ENCODE results near the gene MYLK4. TPM values are rescaled to one million over a fixed set of nuclear protein-coding genes. Genes with fewer than 3 reads are reported as not detected.

MYLK4 gene
- total RNA-seq, 1 donor from 2014 or later = 0.65 TPM

GRCh38 chr6:2768696-2769095 is 18.0 kb upstream of the MYLK4 start:
- no peak for DNase-seq (ENCODE audit: extremely low spot score, unreplicated experiment)
- H3K27ac Mint-ChIP-seq = no peak overlapping the region
- no peaks in the 10 kb centered on the region for H3K27me3 Mint-ChIP-seq
- TF ChIP-seq CTCF (conservative IDR thresholded peaks at IDR 0.05) = no peak
- peaks cover 52% of the 10 kb centered on the region for H3K4me1 Mint-ChIP-seq (ENCODE audit: unreplicated experiment)
- peak overlapping the region; percentile 86 for H3K4me3 Mint-ChIP-seq
- peaks cover 20% of the 10 kb centered on the region for H3K36me3 Mint-ChIP-seq
- no peaks in the 10 kb centered on the region for H3K9me3 Mint-ChIP-seq

- no peak for TF ChIP-seq CTCF (conservative IDR thresholded peaks at IDR 0.05)
- Mint-ChIP-seq H3K9me3 (no peaks in the 10 kb centered on the region), H3K36me3 (peaks cover 15% of the 10 kb centered on the region), H3K27me3 (no peaks in the 10 kb centered on the region), H3K4me3 (peak overlapping the region; percentile 86), H3K4me1 (ENCODE audit: unreplicated experiment) (peaks cover 52% of the 10 kb centered on the region), H3K27ac (peak overlapping the region; percentile 32)
- DNase-seq (ENCODE audit: extremely low spot score, unreplicated experiment) = no peak
Measured at GRCh38 chr6:2767657-2768524, 17.2 kb upstream of the MYLK4 start.

GRCh38 chr6:2766767-2767656 is 16.3 kb upstream of the MYLK4 start:
- H3K27ac Mint-ChIP-seq = peak overlapping the region; percentile 86
- peaks cover 10% of the 10 kb centered on the region for H3K36me3 Mint-ChIP-seq
- no peaks in the 10 kb centered on the region for H3K27me3 Mint-ChIP-seq
- H3K9me3 Mint-ChIP-seq = no peaks in the 10 kb centered on the region
- peak; percentile 66 for TF ChIP-seq CTCF (conservative IDR thresholded peaks at IDR 0.05)
- H3K4me3 Mint-ChIP-seq = peak overlapping the region; percentile 86
- no peak for DNase-seq (ENCODE audit: extremely low spot score, unreplicated experiment)
- H3K4me1 Mint-ChIP-seq (ENCODE audit: unreplicated experiment) = peaks cover 44% of the 10 kb centered on the region

- Mint-ChIP-seq H3K9me3 (no peaks in the 10 kb centered on the region), H3K27ac (peak overlapping the region; percentile 86), H3K27me3 (no peaks in the 10 kb centered on the region), H3K4me3 (peak overlapping the region; percentile 86), H3K36me3 (peaks cover 10% of the 10 kb centered on the region), H3K4me1 (ENCODE audit: unreplicated experiment) (peaks cover 42% of the 10 kb centered on the region)
- DNase-seq (ENCODE audit: extremely low spot score, unreplicated experiment) = no peak
- TF ChIP-seq CTCF (conservative IDR thresholded peaks at IDR 0.05) = no peak
Measured at GRCh38 chr6:2765896-2766766, 15.4 kb upstream of the MYLK4 start.

All from type B pancreatic cell (in vitro differentiated cells).